ENCODE results near the gene EIF4E1B. TPM values are rescaled to one million over a fixed set of nuclear protein-coding genes. Genes with fewer than 3 reads are reported as not detected.

Gene EIF4E1B
- total RNA-seq, 1 donor from 2014 or later, result not detected

DNA sequence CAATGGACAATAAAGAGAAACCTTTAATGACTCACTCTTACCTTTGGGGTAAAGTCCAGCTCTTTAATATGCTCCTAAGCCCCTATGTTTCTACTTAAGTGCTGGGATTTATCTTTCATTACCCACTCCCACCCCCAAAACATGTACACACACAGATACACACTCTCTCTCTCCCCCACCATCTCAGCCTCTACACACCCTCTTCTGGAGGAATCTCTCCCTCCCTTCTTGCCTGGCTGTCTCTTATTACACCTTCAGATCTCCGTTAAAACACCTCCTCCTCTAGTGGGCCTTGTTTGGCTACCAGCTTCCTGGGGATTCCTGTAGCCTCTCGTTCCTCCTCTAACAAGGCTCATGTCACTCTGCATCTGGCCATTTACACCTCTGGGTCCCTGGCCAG lies 27.4 kb upstream of the EIF4E1B start:
- ATAC-seq (no peak), DNase-seq (ENCODE audit: low spot score) (no peak)

DNA sequence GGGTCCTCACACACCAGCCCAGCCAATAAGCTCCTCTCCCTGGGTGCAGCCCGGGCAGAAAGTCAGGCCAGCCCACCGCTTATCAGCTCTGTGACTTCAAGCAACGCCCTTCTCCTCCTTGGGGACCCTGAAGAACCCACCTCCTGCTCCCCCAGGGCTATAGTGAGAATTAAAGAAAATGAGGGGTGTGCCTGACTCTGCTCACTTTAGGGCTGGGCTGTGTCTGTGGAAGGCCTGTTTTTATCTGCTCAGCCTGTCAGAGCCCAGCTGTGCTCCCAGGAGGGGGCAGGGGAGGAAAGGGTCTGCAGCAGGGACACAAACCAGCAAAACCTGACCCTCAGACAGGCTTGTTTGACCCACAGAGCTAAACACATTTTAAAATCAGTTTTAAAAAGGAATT lies 24.4 kb upstream of the EIF4E1B start:
- ATAC-seq, result no peak
- no peak for DNase-seq (ENCODE audit: low spot score)

DNA sequence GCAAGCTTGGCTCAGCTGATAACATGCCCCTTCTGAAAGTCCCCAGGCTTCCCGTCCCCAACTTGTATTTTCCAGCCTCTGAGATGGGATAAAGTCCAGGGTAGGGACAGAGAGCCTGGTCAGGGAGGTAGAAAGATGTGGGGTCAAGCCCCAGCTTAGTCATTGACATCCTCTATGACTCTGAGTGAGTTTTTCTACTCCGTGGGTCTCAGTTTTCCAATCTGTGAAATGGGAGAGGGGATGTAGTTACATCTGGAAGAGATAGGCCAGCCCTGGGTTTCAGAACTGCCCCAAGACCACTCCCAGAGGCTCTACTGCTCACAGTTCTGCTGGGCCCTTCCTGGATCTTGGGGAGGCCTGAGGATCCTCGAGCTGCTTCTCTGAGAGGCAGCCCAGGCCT lies 23.6 kb upstream of the EIF4E1B start:
- no peak for ATAC-seq

DNA sequence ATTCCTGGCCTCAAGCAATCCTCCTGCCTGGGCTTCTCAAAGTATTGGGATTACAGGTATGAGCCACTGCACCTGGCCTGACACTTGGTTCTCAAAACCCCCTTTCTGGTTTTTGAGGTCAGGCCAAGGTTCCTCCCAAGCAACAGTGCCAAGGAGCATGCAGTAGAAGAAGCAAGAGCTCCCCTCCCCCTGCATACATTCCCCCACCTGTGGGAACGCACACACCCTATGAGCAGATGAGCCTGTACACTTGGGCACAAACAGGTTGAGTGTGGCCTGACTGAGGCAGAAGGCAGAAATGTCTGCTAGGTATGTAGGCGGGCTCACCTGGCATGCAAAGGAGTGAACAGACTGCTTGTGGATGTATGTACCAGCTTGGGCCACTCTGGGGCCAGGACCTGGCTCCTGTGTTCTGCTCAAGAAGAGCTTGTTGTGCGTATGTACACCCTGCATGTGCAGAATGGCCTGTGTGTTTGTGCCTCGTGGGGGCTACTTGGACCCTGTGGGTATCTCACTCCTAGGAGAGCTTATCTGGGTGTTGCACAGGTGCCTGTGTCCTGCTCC lies 22.3 kb upstream of the EIF4E1B start:
- ATAC-seq (no peak), DNase-seq (ENCODE audit: low spot score) (no peak)

More for the DNA sequence above, 23.6 kb upstream of the EIF4E1B start:
- no peak for DNase-seq (ENCODE audit: low spot score)

DNA sequence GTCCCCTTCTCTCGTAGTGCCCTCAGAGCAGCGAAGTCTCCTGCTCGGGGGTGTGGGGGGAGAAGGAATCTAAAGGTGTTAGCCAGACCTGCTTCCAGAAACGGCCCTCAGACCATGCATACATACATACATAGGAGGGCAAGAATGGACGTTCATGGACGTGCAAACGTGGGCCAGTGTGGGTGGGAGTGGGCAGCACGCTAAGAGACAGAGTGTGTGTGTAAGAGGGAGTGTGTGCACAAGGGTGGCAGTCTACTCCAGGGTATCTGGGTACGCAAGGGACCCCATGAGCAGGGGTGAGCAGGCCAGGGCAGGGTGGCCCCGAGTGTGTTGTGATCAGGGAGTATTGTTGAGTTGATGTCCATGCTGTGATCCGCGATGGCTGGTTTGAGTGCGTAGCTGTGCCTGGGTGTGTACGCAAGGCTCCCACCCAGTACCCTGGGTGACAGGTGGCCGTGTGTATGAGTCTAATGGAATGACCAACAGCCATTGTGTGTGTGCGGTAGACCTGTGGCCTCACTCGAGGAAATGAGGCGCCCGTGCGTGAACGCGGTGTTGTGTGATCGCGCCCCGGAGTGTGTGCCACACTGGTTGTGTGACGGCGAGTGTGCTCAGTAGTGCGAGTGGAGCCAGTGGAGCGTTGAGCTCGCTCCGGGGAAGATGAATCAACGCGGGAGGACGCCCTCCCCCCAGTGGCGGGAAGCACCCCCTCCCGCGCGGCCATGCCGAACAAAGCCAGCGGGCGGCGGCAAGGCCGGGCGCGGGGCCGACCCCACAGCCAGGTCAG lies 21.3 kb upstream of the EIF4E1B start:
- ATAC-seq (no peak), DNase-seq (ENCODE audit: low spot score) (no peak)

DNA sequence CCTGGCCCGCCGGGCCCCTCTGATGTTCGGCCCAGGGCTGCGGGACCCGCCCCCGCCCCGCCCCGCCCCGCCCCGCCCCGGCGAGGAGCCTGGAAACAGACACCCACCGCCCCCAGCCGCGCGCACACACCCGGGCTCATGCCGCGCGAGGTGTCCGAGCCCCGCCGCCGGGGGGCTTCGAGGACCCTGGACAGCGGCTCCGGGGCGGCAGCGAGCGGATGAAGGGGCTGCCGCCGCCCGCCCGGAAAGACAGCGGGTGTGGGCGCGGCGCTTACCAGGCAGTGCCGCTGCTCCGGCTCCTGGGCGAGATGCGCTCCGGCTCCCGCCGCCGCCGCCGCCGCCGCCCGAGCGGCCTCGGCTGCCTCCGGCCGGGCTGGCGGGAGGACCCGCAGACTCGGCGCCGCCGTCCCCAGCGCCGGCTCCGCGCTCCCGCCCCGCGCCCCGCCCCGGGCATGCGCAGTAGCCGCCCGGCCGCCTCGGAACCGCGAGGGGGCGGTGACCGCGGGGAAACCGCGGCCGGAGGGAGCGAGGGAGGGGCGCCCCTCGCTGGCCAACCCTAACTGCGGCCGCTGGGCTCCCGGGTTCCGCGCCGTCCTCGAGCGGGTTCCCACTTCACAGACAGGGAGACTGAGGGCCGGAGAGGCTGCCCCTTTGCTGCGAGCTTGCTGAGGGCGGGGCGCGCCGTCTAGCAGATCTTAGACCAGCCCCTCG lies 20.6 kb upstream of the EIF4E1B start, which contains the start of gene GPRIN1:
Gene GPRIN1 (minus strand): TSS at position 433 of the 711 bp plus-strand sequence. CDS start 10,322 bp downstream, outside the sequence.
- ATAC-seq (peak; percentile 85), DNase-seq (ENCODE audit: low spot score) (peak; percentile 56)

DNA sequence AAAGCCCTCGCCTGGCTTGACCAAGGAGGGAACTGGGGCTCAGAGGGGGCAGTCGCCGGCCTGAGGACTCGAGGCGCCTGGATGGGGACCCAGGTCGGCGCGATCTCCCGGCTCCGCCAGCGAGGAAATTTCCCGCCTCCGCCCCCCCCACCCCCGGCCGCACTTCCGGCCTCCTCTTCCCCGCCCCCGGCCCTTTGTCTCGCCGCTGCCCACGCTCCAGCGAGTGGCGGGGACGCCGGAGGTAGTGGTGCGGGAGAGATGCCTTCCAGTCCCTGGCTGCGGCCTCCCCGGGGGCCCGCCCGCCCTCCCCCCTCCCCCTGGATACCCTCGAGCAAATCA lies 20.1 kb upstream of the EIF4E1B start:
- no peak for DNase-seq (ENCODE audit: low spot score)

DNA sequence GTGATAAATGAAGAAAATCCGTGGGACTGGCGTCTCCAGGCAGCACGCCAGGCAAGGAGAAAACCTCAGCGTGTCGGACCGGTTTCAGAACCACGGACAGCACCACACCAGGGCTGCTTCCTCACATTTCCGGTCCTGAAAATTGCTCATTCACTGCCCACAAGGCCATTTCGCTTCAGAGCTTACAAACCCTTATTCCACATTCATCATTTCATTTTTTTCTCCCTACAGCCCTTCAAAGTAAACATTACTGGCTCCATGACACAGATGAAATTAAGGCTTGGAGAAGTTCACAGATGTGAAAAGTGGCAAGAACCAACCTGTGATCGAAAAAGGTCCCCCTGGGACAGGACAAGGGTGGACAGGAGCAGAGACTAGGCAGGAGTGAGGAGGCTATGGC lies 19.0 kb upstream of the EIF4E1B start:
- DNase-seq (ENCODE audit: low spot score) (peak; percentile 63), ATAC-seq (peak; percentile 65)

More for the DNA sequence above, 20.1 kb upstream of the EIF4E1B start:
- no peak for ATAC-seq

DNA sequence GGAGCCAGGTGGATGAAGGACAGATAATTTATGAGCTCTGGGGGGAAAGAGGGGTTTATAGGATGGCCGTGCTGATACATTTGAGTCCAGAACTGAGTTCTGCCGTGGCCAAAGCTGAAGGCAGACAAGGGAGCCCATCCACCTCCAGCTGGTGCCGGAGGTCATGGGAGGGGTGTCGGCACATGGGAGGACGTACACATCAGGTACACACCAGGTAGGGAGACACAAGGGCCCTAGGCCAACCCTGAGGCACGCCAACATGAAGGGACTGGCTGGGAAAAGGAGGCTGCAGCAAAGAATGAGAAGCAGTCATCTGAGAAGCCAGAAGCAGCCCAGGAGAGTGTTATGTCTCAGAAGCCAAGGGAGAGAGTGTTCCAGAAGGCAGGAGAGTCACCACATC lies 18.5 kb upstream of the EIF4E1B start:
- DNase-seq (ENCODE audit: low spot score), result no peak
- ATAC-seq, result no peak

DNA sequence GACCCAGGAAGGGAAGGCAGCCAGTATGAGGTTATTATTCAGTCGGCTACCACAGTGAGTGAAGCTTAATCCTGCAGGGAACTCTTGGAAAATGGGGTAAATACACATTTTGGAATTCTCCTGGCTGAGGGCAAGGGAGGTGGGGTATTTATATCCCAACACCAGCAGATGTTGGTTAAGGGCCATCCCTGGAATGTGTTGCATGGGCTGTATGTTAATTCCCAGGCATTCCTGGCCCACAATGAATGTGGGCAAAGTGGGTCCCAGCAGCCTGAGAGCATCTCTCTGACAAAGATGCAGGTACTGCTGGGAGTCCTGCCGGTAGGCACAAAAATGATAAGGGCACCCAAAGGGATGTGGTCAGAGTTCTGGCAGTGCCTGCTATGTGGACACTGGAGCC lies 17.6 kb upstream of the EIF4E1B start:
- no peak for ATAC-seq
- no peak for DNase-seq (ENCODE audit: low spot score)

DNA sequence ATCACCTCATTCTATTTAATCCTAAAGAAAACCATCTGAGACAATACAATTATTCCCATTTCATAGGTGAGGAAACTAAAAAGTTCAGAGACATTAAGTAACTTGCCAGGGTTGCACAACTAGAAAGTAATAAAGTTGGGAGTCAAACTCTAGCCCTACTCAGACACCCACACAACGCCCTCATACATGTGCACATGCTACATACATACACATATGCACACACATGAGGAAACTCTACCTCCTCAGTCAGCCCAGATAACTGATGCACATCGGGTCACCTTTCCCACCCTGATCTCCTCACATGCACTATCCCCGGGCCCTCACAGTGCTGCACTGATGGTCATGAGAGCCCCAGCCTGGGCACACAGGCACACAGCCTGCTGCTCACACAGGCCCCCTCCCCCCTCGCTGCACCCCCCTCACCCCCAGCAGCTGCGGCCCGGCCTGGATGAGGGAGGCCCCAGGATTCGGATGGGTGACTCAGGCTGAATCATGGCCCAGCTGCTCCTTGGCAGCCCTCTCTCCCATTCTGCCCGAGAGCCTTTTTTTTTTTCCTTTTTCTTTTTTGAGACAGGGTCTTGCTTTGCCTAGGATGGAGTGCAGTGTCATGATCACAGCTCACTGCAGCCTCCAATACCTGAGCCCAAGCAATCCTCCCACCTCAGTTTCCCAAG lies 15.5 kb upstream of the EIF4E1B start:
- no peak for DNase-seq (ENCODE audit: low spot score)
- no peak for ATAC-seq

DNA sequence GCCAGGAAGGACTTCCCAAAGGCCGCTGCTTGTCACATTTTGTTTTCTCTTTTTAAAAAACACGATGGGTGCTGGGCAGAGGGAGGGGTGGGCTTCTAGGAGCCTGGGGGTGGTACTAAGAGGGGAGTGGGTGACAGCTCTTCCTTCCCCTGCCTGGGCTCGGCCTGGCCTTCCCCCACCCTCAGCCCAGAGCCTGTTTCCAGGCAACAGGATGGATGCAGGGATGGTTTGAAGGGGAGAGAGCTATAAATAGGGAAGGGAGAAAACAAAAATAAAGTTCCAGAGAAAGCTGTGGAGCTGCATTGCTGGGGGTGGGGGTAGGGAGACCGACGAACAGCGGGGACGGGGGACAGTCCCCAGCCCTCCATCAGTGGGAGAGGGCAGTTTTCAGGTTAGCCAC lies 14.0 kb upstream of the EIF4E1B start:
- DNase-seq (ENCODE audit: low spot score), result no peak

DNA sequence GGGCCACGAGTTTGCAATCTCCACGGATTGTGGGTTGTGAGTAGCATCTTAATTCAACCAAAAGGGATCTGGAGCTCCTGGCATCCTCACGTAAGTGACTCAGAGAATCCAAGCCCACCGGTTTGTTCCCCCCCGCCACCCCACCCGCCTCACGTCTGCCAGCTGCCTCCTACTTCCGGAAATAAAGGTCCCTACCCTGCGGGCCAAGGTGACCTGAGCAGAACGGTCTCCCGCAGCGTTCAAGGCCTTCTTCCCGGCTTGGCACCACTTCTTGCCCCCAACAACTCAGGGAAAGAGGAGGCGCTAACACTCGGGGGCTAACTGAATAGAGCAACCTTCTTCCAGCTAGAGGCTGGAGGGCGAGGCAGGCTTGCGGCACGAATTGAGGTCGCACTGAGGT lies 11.7 kb upstream of the EIF4E1B start:
- DNase-seq (ENCODE audit: low spot score), result no peak
- ATAC-seq, result no peak

More for the DNA sequence above, 14.0 kb upstream of the EIF4E1B start:
- ATAC-seq, result no peak

DNA sequence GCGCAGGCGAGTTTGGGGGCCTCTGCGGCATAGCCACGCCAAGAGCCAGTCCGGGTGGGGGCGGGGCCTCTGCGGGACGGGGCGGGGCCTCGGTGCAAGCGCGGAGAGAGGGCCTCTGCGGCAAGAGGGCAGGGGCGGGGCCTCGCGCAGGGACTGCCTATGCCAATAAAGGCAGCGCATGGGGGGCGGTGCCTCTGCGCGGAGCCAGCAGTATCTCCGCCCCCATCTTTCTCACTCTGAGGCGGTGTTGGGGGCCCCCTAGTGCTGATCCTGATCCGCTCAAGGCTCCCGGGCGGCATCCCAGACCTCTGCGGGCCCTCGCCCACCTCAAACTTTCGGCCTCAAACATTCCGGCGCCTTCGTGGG lies 11.3 kb upstream of the EIF4E1B start:
- DNase-seq (ENCODE audit: low spot score) (no peak), ATAC-seq (peak; percentile 56)

DNA sequence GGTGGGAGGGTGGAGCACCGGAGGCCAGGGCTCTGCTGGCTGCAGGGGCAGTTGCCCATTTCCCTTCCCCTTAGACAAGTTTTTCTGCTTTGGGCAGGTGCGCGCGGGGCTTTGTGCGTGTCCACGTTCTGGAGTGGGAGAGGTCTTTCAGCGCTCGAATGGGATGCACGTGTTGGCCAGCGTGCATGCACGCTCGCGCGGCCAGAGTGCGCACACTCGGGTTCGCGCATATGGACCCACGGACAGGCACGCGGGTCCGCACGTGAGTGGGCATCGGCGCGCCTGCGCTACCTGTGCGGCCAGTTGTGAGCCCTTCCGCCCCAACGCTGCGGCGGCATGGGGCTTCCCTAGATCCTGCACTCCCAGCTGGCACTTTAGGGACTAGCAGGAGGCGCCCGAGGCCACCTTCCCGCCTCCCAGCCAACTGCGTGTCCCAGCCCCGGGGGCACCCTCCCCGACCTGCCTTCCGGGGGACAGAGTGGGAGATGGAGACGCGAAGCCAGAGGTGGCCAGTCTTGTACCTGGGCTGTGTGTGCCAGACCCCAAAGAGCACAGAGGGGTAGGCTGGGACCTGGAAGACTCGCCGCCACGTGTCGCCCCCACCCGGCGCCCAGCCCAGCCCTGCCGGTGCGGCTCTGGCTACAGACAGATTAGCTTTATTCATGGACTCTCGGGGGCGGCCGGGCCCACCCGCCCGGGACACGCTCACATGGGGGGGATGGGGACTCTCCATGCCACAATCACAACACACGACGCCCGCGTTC lies 10.7 kb upstream of the EIF4E1B start:
- ATAC-seq (no peak), DNase-seq (ENCODE audit: low spot score) (no peak)

DNA sequence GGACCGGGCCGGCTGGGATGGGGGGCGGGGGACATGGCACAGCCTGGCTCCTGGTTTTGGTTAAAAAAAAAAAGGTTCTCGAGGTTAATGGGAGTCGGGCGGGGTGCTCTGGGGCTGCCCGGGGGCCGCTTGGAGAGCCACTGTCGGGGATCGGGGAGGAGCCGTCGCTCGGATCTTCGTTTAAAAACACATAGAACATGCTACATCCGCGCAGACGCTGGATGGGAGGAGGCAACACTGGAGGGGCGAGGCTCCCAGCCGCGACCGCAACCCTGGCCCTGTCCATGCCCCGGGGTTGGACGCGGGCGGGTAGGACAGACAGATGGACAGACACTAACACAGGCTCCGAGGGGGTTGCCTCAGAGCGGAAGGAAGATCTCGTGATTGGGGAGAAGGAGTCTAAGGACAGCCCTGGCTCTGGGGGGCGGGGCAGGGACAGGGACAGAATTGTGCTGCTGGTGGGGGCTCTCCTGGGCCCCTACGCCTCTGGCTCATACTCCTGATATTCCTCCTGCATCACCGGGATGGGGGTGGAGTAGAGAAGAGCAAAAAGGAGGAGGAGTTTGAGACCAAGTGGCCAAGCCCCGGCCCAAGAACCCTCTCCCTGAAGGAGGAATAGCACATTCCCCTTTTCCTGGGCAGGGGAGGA lies 10.0 kb upstream of the EIF4E1B start:
- ATAC-seq (peak; percentile 34), DNase-seq (ENCODE audit: low spot score) (no peak)

DNA sequence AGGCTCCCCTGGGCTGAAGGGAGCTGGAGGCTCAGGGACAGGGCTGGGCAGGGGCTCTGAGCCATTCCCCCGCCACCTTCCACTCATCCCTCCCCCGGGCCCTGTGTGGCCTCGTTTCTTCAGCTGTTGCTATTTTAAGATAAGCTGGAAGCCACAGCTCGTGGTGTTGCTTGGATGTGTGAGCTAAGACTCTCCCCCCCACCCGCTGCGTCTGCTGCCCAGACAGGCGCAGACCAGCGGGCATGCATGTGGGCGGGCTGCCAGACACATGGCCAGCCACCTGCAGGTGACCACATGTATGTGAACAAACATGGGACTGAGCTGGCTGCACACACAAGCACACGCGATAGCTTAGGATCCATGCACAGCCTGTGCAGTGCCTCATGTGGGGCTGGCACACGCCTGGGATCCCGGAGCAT lies 8.8 kb upstream of the EIF4E1B start:
- no peak for DNase-seq (ENCODE audit: low spot score)
- no peak for ATAC-seq

DNA sequence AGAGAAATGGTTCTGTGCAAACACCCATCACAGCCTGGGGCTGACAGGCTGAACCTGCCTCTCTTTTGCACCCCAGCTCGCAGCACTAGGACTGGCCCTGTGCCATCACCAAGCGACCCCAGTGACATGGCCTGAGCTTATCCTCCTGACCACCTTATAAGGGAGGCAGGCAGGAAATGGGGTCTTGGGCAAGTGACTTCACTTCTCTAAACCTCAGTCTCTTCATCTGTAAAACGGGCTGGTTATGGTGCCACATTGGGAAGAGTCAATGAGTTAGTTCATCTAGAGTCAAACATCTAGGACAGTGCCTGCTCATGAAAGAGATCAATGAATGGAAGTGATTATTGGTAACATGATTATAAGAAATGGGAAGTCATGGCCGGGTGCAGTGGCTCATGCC lies 6.3 kb upstream of the EIF4E1B start:
- ATAC-seq (no peak), DNase-seq (ENCODE audit: low spot score) (no peak)

DNA sequence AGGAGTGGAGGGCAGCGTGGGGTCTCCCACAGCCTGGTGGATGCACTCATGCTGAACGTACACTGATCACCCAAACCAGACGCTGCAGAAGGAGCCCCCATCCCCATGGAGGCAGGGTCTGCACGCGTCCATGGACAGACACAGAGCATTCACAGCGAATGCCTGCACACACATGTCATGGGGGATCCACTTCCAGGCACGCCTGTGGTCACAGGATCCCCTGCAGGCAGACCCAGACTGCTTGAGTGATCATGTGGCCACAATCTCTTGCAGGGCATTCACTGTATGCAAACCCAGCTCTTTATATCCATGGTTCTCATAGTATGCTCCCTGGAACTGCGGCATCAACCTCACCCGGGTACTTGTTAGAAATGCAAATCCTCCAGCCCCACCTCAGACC lies 5.5 kb upstream of the EIF4E1B start:
- no peak for ATAC-seq
- DNase-seq (ENCODE audit: low spot score), result no peak

DNA sequence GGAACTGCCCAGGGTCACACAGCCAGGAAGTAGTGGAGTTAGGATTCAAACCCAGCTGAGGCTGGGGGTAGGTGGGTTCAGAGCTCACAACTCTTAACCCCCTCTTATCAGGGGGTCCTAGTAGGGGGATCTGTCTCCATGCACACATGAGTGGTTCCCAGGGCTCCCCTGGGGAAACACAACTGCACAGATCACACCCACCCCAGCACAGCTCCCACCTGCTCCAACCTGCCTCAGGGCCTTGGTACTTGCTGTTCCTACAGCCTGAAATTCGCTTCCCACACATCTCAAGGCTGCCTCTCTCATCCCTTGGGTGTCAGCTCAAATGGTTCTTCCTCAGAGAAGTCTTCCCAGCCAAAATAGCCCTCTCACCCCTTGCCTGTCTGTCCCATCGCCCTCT lies 5.0 kb upstream of the EIF4E1B start:
- DNase-seq (ENCODE audit: low spot score) (no peak), ATAC-seq (no peak)
